Caco-2 (cell line): Measurements from ENCODE around the gene LRRC8B. TPM values are rescaled to one million over a fixed set of nuclear protein-coding genes. Genes with fewer than 3 reads are reported as not detected.

Experiments used
- BruUV-seq: library from RNA; stranded (reverse); fragments of 400-500 nt; replicated peaks from 2 replicates; lab custom pipeline; 2021; lab: Mats Ljungman, UMichigan
- CTCF ChIA-PET: fragments of 300-600 bp; sonication (Branson Sonifier 250); formaldehyde crosslinking; loops from one replicate; lab custom pipeline; 2022; ENCODE audit warnings: antibody characterized with exemption; lab: Charles Lee
- POLR2A ChIA-PET: fragments of 300-600 bp; sonication (Branson Sonifier 250); formaldehyde crosslinking; loops from one replicate; lab custom pipeline; 2022; ENCODE audit warnings: antibody characterized with exemption; lab: Charles Lee
- DNase-seq, 2 experiments: peaks; one replicate each; pipeline versions ENCODE4 v3.0.0 to v3.0.0-alpha.2; 2020 to 2022
- H3K27me3 ChIP-seq: replicated peaks from 2 replicates; pipeline ENCODE4 v1.6.0; 2011; ENCODE audit warnings: low read length; ENCODE audit not compliant: control insufficient read depth, insufficient read depth
- H3K36me3 ChIP-seq: 2 replicates; pipeline ENCODE4 v1.5.1; 2011; ENCODE audit warnings: low read length; ENCODE audit not compliant: control insufficient read depth, insufficient read depth
- H3K4me1 ChIP-seq: fragments of 250-450 bp; sonication (Bioruptor Pico); 2 replicates; pipeline ENCODE4 v1.5.1; 2020; ENCODE audit warnings: mild to moderate bottlenecking
- H3K4me3 ChIP-seq: 2 replicates; pipeline ENCODE4 v1.5.1; 2011; ENCODE audit warnings: low read depth, mild to moderate bottlenecking, control low read depth, low read length
- H3K9me3 ChIP-seq: fragments of 250-450 bp; sonication (Bioruptor Pico); 2 replicates; pipeline ENCODE4 v1.5.1; 2020; ENCODE audit warnings: mild to moderate bottlenecking, moderate library complexity
- H3K27ac Mint-ChIP-seq: one replicate; pipeline ENCODE4 v1.8.0; 2022; ENCODE audit warnings: mixed read lengths; ENCODE audit not compliant: unreplicated experiment
- H3K27me3 Mint-ChIP-seq: one replicate; pipeline ENCODE4 v1.8.0; 2022; ENCODE audit warnings: mixed read lengths; ENCODE audit not compliant: insufficient read depth, unreplicated experiment
- H3K36me3 Mint-ChIP-seq: one replicate; pipeline ENCODE4 v1.8.0; 2022; ENCODE audit warnings: mild to moderate bottlenecking, mixed read lengths; ENCODE audit not compliant: insufficient read depth, unreplicated experiment
- H3K4me1 Mint-ChIP-seq: one replicate; pipeline ENCODE4 v1.8.0; 2022; ENCODE audit warnings: low read depth, mixed read lengths; ENCODE audit not compliant: unreplicated experiment
- H3K4me3 Mint-ChIP-seq: one replicate; pipeline ENCODE4 v1.8.0; 2022; ENCODE audit warnings: mild to moderate bottlenecking, moderate library complexity, mixed read lengths; ENCODE audit not compliant: unreplicated experiment
- H3K9me3 Mint-ChIP-seq: one replicate; pipeline ENCODE4 v1.8.0; 2022; ENCODE audit warnings: mixed read lengths; ENCODE audit not compliant: unreplicated experiment
- intact Hi-C: fragments of 100-400 bp; cut with micrococcal nuclease; formaldehyde crosslinking; loops from one replicate; pipeline ENCODE4 v1.10.0; 2022; ENCODE audit not compliant: unreplicated experiment
- total RNA-seq: library from RNA; stranded (reverse); gene quantifications from 2 replicates; pipeline ENCODE4 v1.2.3, GENCODE V29; 2022
- TF ChIP-seq, protein P1 (sequence below), 2 experiments: fragments of 200-600 bp in 1 of 2; IDR thresholded peaks; 1 replicate in 1 of 2; 2 replicates in 1 of 2; pipeline versions ENCODE4 v1.5.1 to v1.8.0; 2011 to 2022; ENCODE audit warnings: antibody characterized with exemption in 1 of 2, control low read depth in 1 of 2, inconsistent platforms in 1 of 2, low read depth in 1 of 2, low read length in 1 of 2, mild to moderate bottlenecking in 1 of 2, moderate library complexity in 1 of 2; ENCODE audit not compliant: insufficient read depth in 1 of 2, severe bottlenecking in 1 of 2, unreplicated experiment in 1 of 2

LRRC8B gene
- total RNA-seq, 1 experiment from 2014 or later = 10.8 TPM

DNA sequence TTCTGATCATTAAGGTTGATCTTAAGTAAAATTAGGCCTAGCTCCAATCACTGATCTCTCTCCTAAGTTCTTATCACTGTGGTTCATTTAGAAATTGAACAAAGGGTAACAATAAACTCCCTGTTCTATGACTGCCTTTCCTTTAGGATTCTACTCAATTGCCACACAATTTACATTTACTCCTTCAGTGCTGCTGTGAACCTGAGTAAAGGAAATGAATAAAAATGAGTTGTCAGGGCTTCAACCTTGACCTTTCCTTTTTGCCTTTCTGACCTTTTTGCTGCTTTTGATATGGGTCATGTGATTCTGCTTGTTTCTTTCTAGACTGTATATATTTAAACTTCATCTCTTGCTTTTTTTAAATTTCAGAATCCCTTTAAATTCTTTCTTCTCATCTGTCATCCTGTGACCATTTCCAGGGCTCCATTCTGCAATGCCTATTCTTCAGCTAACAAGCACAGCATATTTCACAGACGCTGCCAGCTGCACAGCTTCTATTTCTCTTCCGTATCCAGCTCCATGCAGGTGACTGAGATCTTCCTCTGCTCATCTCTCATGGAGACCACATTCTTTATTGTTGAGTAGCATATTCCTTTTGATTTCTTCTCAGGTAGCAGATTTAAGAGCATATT, 3.2 kb downstream of the LRRC8B start:
- Mint-ChIP-seq H3K27ac (no peak overlapping the region), H3K36me3 (peaks cover 6% of the 10 kb centered on the region), H3K4me3 (no peak overlapping the region), H3K27me3 (no peaks in the 10 kb centered on the region), H3K4me1 (no peaks in the 10 kb centered on the region), H3K9me3 (no peaks in the 10 kb centered on the region)
- no peaks in the 10 kb centered on the region for H3K27me3 ChIP-seq
- H3K4me3 ChIP-seq = no peak overlapping the region
- ChIA-PET CTCF (no interaction called here), POLR2A (no interaction called here)
- H3K9me3 ChIP-seq = no peaks in the 10 kb centered on the region
- H3K4me1 ChIP-seq = peaks cover 6% of the 10 kb centered on the region; the same call in 1 of the 2 replicates
- no peaks in the 10 kb centered on the region for H3K36me3 ChIP-seq
- TF ChIP-seq, protein P1, sequence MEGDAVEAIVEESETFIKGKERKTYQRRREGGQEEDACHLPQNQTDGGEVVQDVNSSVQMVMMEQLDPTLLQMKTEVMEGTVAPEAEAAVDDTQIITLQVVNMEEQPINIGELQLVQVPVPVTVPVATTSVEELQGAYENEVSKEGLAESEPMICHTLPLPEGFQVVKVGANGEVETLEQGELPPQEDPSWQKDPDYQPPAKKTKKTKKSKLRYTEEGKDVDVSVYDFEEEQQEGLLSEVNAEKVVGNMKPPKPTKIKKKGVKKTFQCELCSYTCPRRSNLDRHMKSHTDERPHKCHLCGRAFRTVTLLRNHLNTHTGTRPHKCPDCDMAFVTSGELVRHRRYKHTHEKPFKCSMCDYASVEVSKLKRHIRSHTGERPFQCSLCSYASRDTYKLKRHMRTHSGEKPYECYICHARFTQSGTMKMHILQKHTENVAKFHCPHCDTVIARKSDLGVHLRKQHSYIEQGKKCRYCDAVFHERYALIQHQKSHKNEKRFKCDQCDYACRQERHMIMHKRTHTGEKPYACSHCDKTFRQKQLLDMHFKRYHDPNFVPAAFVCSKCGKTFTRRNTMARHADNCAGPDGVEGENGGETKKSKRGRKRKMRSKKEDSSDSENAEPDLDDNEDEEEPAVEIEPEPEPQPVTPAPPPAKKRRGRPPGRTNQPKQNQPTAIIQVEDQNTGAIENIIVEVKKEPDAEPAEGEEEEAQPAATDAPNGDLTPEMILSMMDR (IDR thresholded peaks at IDR 0.05; ENCODE audit: insufficient read depth in 1 of 2, low read depth in 1 of 2, low read length in 1 of 2, severe bottlenecking in 1 of 2, unreplicated experiment in 1 of 2) = no peak
- no TSS peak for BruUV-seq
- intact Hi-C loops = loop anchor here (10.0 kb wide), 1 partner anchor 467 kb away; the partner anchor contains the start of gene ZNF326
- DNase-seq = no peak

DNA sequence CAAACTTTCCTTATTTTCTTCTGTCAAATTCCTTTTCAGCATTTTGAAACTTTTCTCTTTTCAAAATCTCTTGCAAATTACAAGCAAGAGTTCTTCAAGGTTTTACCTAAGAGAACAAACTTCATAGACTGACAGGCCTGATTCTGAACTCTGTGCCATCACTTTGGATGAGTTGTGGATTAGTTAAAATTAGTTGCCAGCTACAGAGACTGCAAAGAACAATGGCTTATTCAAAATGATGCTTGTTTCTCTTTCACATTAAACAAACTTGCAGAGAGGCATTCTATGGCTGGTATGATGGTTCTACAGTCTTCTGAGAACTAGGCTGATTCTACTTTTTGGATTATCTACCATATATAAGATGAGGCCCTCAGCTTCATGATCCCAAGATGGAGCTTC, 3.8 kb downstream of the LRRC8B start:
- H3K27me3 Mint-ChIP-seq = no peaks in the 10 kb centered on the region
- Histone ChIP-seq H3K36me3 (no peaks in the 10 kb centered on the region), H3K9me3 (no peaks in the 10 kb centered on the region), H3K4me3 (no peak overlapping the region), H3K27me3 (no peaks in the 10 kb centered on the region), H3K4me1 (peaks cover 5% of the 10 kb centered on the region; the same call in 1 of the 2 replicates)
- DNase-seq = no peak
- no peaks in the 10 kb centered on the region for H3K9me3 Mint-ChIP-seq
- TF ChIP-seq, protein P1 (IDR thresholded peaks at IDR 0.05; ENCODE audit: insufficient read depth in 1 of 2, low read depth in 1 of 2, low read length in 1 of 2, severe bottlenecking in 1 of 2, unreplicated experiment in 1 of 2) = no peak
- POLR2A ChIA-PET = no interaction called here
- H3K4me3 Mint-ChIP-seq = no peak overlapping the region
- intact Hi-C loops = loop anchor here (10.0 kb wide), 1 partner anchor 466 kb away; the partner anchor contains the start of gene ZNF326
- H3K4me1 Mint-ChIP-seq = no peaks in the 10 kb centered on the region
- H3K36me3 Mint-ChIP-seq = peaks cover 6% of the 10 kb centered on the region
- no peak overlapping the region for H3K27ac Mint-ChIP-seq
- CTCF ChIA-PET = no interaction called here
- no TSS peak for BruUV-seq

GRCh38 chr1:89529196-89529595, 4.6 kb downstream of the LRRC8B start:
- Histone ChIP-seq H3K4me3 (no peak overlapping the region), H3K4me1 (no peaks in the 10 kb centered on the region), H3K36me3 (no peaks in the 10 kb centered on the region), H3K27me3 (no peaks in the 10 kb centered on the region), H3K9me3 (no peaks in the 10 kb centered on the region)
- Mint-ChIP-seq H3K36me3 (no peaks in the 10 kb centered on the region), H3K4me3 (no peak overlapping the region), H3K9me3 (no peaks in the 10 kb centered on the region), H3K27me3 (no peaks in the 10 kb centered on the region), H3K4me1 (no peaks in the 10 kb centered on the region), H3K27ac (no peak overlapping the region)
- ChIA-PET POLR2A (no interaction called here), CTCF (no interaction called here)
- DNase-seq = no peak
- intact Hi-C loops = loop anchor here (10.0 kb wide), 1 partner anchor 466 kb away; the partner anchor contains the start of gene ZNF326
- no TSS peak for BruUV-seq
- TF ChIP-seq, protein P1 (IDR thresholded peaks at IDR 0.05; ENCODE audit: insufficient read depth in 1 of 2, low read depth in 1 of 2, low read length in 1 of 2, severe bottlenecking in 1 of 2, unreplicated experiment in 1 of 2) = no peak
